Measurements from ENCODE around the gene DUSP22. TPM values are rescaled to one million over a fixed set of nuclear protein-coding genes. Genes with fewer than 3 reads are reported as not detected.

The DUSP22 gene
- total RNA-seq, 1 experiment from 2014 or later, result 34.8 TPM

GRCh38 chr6:351867-352289 is 59.6 kb downstream of the DUSP22 start:
- BruUV-seq (replicated peaks), result no TSS peak
- Histone ChIP-seq H3K27me3 (ENCODE audit: control insufficient read depth, insufficient read depth, low read length) (no peaks in the 10 kb centered on the region), H3K9me3 (ENCODE audit: control insufficient read depth, insufficient read depth, low read depth, low read length) (no peaks in the 10 kb centered on the region), H3K36me3 (ENCODE audit: control insufficient read depth, insufficient read depth, low read length) (peaks cover 4% of the 10 kb centered on the region; the same call in 1 of the 2 replicates), H3K4me1 (ENCODE audit: control insufficient read depth, insufficient read depth, low read length) (no peaks in the 10 kb centered on the region), H3K27ac (ENCODE audit: low read length) (no peak overlapping the region), H3K4me3 (ENCODE audit: low read depth in 2 of 2, low read length in 2 of 2) (no peak overlapping the region)
- intact Hi-C loops (cut with micrococcal nuclease; ENCODE audit: unreplicated experiment) (no loop called here), in situ Hi-C loops (cut with HindIII; ENCODE audit: low pct_unique_long_range_greater_than_20kb, low sequenced_read_pairs) (no loop called here)
- DNase-seq (ENCODE audit: low read depth, low spot score) (no peak), ATAC-seq (no peak)
- CTCF ChIA-PET, result interaction anchor here (0.5 kb wide), 1 partner anchor 19 kb away, joined by 5 read pairs; no protein-coding TSS in a partner anchor
- TF ChIP-seq REST (IDR thresholded peaks at IDR 0.05; ENCODE audit: insufficient read depth in 1 of 2, low read depth in 2 of 2, low read length in 1 of 2) (no peak), TCF7L2 (IDR thresholded peaks at IDR 0.05; ENCODE audit: low read depth, low read length) (no peak), POLR2AphosphoS5 (IDR thresholded peaks at IDR 0.05; ENCODE audit: low read depth, low read length) (no peak), SIN3A (IDR thresholded peaks at IDR 0.05; ENCODE audit: borderline replicate concordance, insufficient read depth, low read depth, low read length) (no peak)
- TF ChIP-seq, protein P1, sequence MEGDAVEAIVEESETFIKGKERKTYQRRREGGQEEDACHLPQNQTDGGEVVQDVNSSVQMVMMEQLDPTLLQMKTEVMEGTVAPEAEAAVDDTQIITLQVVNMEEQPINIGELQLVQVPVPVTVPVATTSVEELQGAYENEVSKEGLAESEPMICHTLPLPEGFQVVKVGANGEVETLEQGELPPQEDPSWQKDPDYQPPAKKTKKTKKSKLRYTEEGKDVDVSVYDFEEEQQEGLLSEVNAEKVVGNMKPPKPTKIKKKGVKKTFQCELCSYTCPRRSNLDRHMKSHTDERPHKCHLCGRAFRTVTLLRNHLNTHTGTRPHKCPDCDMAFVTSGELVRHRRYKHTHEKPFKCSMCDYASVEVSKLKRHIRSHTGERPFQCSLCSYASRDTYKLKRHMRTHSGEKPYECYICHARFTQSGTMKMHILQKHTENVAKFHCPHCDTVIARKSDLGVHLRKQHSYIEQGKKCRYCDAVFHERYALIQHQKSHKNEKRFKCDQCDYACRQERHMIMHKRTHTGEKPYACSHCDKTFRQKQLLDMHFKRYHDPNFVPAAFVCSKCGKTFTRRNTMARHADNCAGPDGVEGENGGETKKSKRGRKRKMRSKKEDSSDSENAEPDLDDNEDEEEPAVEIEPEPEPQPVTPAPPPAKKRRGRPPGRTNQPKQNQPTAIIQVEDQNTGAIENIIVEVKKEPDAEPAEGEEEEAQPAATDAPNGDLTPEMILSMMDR (IDR thresholded peaks at IDR 0.05), result no peak
- POLR2A ChIA-PET, result no interaction called here

- peaks cover 4% of the 10 kb centered on the region; the same call in 1 of the 2 replicates for H3K36me3 ChIP-seq (ENCODE audit: control insufficient read depth, insufficient read depth, low read length)
- in situ Hi-C loops (cut with HindIII; ENCODE audit: low pct_unique_long_range_greater_than_20kb, low sequenced_read_pairs) (no loop called here), intact Hi-C loops (cut with micrococcal nuclease; ENCODE audit: unreplicated experiment) (no loop called here)
- ChIA-PET CTCF (interaction anchor here (0.5 kb wide), 1 partner anchor 20 kb away, joined by 5 read pairs; no protein-coding TSS in a partner anchor), POLR2A (no interaction called here)
- BruUV-seq (replicated peaks), result no TSS peak
- no peaks in the 10 kb centered on the region for H3K9me3 ChIP-seq (ENCODE audit: control insufficient read depth, insufficient read depth, low read depth, low read length)
- ATAC-seq (no peak), DNase-seq (ENCODE audit: low read depth, low spot score) (no peak)
- H3K4me1 ChIP-seq (ENCODE audit: control insufficient read depth, insufficient read depth, low read length), result no peaks in the 10 kb centered on the region
- no peak for TF ChIP-seq POLR2AphosphoS5 (IDR thresholded peaks at IDR 0.05; ENCODE audit: low read depth, low read length)
- TF ChIP-seq TCF7L2 (IDR thresholded peaks at IDR 0.05; ENCODE audit: low read depth, low read length), result no peak
- TF ChIP-seq, protein P1 (IDR thresholded peaks at IDR 0.05), result no peak
- no peak for TF ChIP-seq REST (IDR thresholded peaks at IDR 0.05; ENCODE audit: insufficient read depth in 1 of 2, low read depth in 2 of 2, low read length in 1 of 2)
- no peak for TF ChIP-seq SIN3A (IDR thresholded peaks at IDR 0.05; ENCODE audit: borderline replicate concordance, insufficient read depth, low read depth, low read length)
- no peaks in the 10 kb centered on the region for H3K27me3 ChIP-seq (ENCODE audit: control insufficient read depth, insufficient read depth, low read length)
- H3K27ac ChIP-seq (ENCODE audit: low read length), result no peak overlapping the region
- H3K4me3 ChIP-seq (ENCODE audit: low read depth in 2 of 2, low read length in 2 of 2), result no peak overlapping the region
These were observed 60.2 kb downstream of the DUSP22 start for GRCh38 chr6:352474-352873.
